HS-27A (cell line): ENCODE data around the gene TRPM7.

Experiments used
- DNase-seq: peaks from one replicate; pipeline ENCODE4 v3.0.0-alpha.2; 2012; ENCODE audit warnings: low read depth, missing footprints

TRPM7 gene

DNA sequence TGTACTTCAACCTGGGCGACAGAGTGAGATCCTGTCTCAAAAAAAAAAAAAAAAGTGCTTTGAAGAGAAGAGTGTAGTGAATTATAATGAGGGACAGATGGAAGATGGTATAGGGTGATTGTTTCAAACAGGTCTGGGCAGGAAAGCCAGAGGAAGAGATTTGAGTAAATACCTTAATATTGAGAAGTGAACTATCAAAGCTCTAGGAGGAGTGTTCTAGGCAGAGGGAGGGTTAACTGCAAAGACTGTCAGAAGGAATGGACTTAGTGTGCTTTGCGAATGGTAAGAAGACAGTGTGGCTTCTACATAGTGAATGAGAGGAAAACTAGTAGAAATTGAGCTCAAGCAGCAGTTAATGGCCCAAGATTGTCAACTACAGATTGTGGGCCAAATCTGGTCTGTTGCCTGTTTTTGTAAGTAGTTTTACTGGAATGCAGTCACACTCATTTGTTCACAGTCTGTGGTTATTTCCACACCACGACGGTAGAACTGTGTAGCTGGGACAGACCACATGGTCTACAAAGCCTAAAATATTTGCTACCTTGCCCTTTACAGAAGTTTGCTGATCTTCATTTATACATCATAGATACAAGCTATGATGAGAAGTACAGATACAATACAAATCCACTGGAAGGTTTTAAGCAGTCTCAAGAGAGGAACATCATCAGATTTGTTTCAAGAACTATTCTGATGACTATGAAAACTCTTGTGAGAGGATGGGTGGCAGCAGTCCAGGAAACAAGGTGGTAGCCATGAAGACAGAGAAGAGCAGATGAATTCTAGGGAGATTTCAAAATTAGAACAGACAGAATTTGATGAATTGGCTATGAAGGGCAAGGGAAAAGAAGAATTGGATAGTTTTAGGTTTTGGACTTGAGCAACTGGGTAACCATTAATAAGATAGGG, 123.6 kb downstream of the TRPM7 start:
- DNase-seq = no peak

DNA sequence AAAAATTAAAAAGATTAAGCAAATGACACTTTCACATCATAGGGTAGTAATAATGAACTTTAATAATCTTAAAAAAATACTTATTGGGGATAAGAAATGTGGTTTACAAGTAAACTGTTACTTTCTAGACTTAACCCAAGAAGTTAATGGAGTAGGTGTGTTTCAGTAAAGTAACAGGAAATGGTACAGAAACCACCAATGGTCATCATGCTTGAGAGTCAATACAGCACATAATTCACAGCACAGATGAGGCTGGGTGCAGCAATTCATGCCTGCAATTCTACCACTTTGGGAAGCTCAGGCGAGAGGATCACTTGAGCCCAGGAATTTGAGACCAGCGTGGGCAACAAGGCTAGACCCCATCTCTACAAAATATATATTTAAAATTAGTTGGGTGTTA, 128.6 kb downstream of the TRPM7 start:
- no peak for DNase-seq

DNA sequence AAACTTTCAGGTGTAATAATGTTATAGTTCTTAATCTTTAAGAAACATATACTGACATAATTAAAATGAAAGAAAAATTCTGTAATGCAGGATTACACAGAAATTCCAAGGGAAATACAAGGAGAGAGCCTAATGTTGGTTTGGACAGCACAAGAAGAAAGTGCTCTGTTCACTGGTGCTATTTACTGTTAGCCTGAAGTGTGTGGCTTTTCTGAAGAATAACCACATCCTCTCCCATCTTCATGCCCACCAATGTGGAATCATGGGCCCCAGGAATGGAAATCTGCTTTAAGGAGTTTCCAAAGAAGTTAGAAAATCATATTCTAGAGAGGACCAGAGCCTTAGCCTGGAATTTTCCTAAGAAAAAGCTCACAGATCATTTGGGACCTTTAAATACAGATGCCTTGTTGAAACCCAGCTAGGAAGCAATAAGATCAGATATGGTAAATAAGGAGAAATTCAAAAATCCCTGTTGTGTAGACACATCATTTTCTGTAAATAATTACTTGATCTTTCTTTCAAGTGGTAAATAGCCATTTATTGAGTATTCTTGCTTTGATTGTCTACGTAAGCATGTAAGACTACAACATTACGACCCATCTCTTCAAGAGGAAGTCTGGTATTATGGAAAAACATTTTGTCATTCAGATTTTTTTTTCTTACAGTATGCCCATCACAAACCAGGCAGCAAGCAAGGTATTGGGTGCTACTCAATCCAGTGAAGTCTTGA, 129.8 kb downstream of the TRPM7 start:
- DNase-seq = no peak

DNA sequence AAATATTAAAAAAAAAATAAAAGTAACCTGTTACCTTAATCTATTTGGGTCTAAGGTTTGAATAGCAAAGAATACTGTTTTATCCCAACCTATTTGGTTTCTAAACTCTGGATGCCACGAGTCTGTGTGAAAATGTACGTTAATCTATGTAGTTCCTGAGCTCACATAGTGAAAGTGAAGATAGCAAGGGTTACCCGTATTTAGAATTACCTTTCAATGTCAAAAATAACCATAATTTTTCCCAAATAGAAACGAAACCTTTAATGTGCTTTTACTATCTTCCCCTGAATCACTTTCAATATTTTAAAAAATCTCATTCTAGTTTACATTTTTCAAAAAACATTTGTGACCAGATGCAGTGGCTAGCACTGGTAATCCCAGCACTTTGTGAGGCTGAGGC, 134.4 kb downstream of the TRPM7 start:
- DNase-seq = no peak

DNA sequence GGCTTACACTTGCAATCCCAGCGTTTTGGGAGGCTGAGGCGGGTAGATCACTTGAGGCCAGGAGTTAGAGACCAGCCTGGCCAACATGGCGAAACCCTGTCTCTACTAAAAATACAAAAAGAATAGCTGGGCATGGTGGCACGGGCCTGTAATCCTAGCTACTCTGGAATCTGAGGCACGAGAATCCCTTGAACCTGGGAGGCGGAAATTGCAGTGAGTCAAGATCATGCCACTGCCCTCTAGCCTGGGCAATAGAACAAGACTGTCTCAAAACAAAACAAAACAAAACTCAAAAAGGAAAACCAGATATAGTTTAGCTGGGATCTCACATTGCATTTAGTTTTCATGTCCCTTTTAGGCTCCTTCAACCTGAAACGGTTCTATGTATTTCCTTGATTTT, 137.3 kb downstream of the TRPM7 start:
- DNase-seq = no peak

DNA sequence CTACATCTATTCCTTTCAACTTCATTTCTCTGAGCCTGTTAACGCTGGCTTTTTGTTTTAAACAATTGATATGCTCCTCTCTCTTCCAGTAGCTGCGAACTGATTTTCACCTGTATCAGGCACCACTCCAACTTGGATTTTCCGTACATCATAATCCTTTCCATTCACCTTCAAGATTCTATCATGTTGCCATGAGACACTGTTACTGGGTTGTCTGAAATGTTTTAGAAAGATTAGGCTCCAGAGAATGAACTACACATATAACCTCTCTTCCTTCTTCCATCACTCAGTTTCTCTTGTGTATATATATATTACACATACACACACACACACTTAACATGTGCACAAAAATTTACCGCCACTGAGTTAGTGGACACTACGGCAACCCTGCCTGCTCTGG, 140.0 kb downstream of the TRPM7 start, which contains the start of gene USP50:
Gene USP50 (minus strand): TSS at position 101 of the 400 bp plus-strand sequence. CDS start 141 bp downstream, outside the sequence.
- DNase-seq = no peak

DNA sequence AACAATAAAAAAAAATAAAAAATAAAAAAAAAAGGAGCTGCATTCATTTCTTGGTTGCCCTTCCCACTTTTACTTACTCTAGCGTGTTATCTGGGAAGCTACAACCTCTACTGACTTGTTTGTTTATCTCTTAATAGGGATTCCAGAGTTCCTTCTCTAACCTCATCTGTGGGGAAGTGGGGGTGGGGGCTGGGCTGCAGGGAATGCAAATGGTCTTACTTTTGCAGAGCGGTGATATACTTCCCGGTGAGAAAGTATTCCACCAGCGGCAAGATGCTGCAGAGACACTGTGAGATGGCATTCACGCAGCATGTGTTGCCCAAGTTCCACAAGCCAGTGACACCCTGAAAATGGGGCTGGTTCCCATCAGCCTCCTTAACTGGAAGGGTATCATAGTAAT, 142.2 kb downstream of the TRPM7 start:
- no peak for DNase-seq

DNA sequence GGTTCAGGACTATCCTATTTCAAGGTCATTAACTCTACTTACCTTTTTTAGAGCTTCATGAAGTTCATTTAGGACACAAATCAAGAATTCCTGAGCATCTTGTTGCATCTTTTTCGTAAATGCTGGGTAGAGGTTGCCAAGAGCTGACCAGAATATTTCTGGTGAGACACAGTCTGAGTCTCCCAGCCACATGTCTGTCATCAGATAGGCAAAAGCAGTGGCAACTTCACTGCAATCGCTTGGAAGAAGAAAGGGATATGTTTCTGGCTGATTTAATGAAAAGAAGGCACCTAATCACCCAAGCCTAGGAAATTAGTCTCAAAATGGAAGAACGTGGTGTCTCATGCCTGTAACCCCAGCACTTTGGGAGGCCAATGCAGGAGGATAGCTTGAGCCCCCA, 143.0 kb downstream of the TRPM7 start:
- DNase-seq = no peak

DNA sequence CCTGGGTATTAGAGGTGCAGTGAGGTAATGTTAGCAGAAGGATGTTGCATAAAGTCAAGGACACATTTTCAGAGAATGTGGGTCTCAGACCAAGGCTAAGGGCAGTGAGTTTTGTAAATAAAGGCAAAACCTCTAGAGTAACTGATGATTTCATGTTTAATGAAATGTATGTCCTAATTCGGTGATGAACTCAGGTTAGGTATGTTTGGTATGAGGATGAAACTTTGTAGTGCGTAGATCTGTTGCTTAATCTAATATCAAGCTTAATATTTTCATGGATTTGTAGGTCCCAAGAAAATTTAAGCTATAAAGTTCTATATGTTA, 143.7 kb downstream of the TRPM7 start:
- DNase-seq = no peak

DNA sequence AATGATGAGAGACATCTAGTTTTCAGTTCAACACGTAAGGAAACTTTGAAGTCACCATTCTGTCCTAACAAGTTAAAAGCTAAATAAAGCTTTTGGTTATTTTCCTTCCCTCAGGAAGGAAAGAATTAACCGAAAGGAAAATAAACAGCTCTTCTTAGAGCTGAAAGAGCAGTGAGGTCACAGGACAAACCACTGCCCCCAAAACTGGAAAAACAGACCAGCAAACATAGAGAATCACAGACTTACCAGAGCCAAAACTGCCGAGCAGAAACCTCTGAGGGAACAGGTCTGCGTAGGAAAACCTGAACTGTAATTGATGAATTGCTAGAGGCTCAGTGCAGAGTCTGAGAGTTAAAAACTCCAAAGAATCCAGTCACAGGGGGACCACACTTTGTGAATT, 154.8 kb downstream of the TRPM7 start:
- DNase-seq = no peak

DNA sequence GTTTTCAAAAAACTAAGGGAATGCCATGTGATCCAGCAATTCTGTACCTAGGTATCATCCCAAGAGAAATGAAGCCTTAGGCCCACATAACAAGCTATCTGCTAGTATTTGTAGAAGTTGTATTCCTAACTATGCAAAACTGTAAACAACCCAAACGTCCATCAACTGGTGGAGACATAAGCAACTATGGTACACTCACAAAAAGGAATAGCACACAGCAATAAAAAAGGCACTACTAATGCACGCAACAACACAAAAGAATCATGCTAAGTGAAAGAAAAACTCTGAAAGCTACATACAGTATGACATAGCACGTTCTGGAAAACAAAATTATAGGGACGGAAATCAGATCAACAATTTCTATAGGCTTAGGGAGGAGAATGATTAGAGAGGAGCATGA, 155.4 kb downstream of the TRPM7 start:
- no peak for DNase-seq

DNA sequence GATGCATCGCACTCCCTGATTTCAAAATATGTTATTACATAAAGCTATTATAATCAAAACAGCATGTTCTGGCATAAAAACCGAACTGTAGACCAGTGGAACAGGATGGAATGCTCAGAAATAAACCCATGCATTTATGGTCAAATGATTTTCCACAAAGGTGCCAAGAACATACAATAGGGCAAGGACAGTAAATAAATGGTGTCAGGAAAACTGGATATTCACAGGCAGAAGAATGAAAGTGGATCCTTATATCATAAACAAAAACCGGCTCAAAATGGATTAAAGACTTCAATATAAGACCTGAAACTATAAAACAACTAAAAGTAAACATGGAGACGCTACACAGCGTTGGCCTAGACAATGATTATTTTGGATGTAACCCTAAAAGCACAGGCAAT, 162.7 kb downstream of the TRPM7 start:
- DNase-seq = no peak

DNA sequence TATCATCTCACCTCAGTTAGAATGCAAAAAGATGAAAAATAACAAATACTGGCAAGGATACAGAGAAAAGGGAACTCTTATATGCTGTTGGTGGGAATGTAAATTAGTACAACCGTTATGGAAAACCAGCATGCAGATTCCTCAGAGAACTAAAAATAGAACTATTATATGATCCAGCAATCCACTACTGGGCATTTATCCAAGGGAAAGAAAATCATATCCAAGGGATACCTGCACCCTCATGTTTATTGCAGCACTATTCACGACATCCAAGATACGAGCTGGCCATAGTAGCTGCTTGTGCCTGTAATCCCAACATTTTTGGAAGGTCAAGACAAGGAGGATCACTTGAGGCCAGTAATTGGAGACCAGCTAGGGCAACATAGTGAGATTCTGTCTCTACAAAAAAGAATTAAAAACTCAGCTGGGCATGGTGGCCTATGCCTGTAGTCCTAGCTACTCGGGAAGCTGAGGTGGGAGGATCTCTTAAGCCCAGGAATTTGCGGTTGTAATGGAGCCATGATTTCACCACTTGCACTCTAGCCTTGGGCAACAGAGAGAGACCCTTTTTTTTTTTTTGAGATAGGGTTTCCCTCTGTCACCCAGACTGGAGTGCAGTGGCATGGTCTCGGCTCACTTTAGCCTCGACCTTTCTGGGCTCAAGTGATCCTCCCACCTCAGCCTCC, 166.7 kb downstream of the TRPM7 start:
- DNase-seq = no peak

DNA sequence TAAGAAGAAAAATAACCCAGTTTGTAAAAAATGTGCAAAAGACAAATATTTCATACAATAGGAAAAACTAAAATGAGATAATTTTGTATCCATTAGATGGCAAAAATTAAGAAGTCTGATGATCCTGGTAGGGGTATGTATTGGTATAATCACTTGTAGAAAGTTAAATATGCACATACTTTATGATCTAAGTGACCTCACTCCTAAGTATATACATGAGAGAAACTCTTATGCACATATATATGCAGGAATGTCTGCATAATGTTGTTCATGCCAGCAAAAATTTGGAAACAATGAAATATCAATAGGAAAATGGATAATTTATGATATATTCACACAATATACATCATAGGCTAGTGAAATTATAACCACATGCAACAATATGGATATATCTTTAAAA, 173.6 kb downstream of the TRPM7 start:
- no peak for DNase-seq
